ENCODE measurements around the gene MORN1. TPM values are rescaled to one million over a fixed set of nuclear protein-coding genes. Genes with fewer than 3 reads are reported as not detected.

Gene MORN1
- polyA plus RNA-seq, 1 donor, result 8.5 TPM

DNA sequence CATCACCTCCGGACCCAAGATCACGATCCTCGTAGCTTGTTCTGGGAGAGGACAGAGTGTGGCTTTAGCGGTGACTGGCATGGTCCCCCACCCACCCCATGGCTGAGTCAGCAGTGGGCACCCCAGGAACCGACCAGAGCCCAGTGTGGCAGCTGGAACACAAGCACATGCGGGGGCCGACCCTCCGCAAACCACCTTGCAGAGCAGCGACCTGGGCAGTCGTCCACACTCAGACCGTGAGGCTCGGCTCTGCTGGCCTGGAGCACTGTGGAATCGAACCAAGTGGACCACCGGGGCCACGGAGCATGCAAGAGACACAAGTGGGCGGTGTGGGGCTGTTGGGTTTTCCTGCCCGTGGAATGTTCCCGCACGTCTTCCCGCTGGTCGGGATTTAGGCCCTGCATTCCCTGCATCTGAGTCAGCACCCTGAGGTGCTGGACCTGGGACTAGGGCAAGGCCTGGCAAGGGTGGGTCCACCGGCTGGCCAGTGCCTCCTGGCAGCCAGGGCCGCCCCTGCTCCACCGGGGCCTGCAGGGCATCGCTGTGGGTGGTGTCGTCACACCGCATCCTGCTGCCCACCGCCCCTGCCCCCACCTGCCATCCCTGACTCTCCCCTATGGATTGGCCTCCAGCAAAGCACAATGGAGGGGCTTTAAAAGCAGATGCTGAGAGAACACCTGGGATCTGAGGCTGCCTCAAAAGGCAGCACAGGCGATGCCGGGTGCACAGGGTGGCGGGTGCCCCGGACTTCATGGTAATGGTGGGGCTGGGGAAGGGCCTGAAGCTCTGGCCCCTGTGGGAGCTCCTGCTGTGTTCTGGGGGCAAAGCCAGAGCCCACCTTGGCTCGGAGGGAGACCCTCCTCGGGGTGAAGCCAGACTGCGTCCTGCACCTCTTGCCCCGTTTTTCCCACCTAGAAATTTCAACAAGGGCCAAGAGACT lies 18.5 kb downstream of the MORN1 start:
- no peak for DNase-seq

DNA sequence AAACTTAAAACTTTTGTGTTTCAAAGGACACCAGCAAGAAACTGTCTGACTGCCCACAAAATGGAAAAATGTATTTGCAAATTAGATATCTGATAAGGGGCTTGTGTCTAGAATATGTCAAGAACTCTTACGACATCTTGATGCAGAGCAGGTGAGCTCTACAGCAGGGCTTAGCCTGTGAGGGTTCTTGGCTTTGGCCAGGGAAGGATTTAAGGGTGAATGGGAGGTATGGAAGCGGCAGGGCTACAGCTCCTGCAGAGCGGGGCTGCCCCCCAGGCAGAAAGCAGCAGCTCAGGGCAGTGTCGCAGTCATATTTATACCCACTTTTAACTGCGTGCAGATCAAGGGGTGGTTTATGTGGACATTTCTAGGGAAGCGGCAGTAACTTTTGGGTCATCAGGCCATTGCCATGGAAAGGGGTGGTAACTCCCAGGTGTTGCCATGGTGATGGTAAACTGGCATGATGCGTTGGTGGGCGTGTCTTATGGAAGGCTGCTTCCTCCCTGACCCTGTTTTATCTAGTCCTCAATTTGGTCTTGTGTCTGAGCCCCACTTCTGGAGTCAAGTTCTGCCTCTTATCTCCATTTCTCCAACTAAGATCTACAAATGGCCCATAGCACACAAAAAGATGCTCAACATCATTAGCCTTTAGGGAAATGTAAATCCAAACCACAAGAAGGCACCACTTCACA lies 23.2 kb downstream of the MORN1 start:
- DNase-seq, result no peak

DNA sequence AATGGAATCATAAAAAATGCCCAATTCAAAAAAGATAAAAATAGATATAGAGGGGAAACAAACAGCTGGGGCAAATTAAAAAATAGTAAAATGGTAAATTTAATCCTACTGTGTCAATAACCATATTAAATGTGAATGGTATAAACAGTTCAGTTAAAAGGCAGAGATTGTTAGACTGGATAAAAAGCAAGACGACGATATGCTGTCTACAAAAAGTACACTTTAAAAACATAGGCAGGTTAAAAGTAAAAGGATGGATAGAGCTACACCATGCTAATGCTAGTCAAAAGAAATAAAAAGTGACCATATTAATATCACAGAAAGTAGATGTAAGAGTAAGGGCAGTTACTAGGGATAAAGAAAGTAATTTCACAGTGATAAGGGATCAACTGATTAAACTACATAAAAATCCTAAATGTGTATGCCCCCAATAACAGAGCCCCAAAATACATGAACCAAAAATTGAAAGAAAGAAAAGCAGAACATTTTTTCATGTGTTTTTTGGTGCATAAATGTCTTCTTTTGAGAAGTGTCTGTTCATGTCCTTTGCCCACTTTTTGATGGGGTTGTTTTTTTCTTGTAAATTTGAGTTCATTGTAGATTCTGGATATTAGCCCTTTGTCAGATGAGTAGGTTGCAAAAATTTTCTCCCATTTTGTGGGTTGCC lies 27.4 kb downstream of the MORN1 start:
- no peak for DNase-seq

DNA sequence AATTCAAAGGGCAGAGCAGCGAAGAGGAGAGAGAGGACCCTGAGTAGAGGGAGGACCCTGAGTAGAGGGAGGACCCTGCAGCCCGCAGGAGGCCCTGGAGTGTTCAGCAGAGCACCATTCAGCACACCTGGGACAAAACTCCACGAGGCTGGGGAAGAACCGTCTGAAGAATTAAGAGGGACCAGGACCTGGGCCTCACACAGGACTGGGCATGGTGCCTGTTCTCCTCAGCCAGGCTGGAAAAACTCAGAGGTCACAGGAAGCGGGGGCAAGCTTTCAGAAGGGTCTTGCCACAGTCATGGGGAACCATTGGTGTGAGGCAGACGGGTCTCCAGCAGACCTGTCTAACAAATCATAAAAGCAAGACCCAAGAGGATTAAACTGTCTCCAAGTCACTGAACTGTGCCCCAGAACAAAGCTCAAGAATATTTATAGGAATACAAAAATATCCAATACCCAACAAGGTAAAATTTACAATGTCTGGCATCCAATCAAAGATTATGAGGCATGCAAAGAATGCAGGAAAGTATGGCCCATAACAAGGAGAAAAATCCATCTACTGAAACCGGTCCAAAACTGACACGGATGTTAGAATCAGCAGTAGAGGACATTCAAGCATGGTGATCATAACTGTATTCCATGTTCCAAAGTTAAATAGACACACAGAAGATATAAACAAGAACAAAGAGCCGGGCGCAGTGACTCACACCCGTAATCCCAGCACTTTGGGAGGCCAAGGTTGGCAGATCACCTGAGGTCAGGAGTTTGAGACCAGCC lies 30.6 kb downstream of the MORN1 start:
- no peak for DNase-seq

DNA sequence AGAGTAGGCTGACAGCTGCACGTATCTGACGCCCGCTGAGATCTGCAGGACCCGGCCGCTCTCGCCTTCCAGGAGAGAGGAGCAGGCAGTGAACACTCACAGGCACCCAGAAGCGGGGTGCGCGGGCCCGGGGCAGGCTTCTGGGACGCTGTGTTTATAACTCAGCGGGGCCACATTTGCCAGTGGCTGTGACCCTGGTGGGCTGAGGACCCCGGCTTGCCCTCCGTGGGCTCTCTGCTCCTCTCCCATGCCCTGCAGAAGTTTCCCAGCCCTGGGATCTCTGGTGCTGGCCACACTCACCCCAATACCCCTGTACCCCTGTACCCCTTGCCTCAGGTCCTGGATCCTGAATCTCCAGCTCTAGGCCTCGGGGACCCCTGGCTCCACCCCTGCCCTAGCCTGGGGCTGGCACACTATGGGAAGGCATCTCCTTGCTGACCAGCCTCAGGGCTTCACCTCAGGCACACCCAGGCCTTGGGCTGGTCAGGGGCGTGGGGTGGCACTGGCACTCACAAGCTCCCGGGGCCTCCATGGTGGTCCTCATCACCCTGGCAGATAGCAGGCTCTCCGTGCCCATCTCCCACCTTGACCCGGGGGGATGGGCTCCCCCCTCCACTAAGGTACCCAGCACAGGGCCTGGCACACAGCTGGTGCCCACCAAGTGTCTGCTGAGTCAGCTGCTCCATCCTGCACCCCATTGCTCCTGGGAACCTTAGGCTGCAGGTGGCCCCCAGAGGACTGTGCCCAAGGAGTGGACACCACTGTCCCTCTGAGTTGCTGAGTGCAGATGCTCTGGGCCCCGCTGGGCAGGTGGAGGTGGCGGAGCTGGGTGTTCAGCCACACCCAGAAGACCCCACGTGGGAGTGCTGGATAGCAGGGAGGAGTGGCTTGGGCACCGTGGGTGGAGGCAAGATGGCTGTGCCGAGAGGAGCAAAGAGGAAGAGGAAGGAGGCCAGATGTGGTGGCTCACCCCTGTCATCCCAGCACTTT lies 32.4 kb downstream of the MORN1 start:
- DNase-seq, result no peak

DNA sequence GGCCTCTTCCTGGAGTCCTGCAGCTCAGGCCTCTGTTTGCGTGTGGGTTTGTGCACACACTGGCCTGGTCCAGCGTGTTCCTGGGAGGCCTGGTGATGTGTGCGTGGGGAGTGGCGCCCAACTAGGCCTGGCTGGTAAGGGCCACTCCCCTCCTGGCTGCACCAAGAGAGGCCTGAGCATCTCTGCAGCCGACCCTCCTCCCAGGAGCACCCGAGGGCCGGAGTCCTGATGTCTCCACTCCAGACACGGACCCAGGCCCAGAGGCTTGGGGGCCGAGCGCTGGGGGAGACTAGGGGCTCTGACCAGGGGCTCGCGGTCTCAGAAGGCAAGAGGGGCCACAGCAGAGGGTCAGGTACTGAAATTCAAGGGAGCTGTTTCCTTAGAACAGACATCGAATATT lies 33.3 kb downstream of the MORN1 start:
- DNase-seq, result no peak

DNA sequence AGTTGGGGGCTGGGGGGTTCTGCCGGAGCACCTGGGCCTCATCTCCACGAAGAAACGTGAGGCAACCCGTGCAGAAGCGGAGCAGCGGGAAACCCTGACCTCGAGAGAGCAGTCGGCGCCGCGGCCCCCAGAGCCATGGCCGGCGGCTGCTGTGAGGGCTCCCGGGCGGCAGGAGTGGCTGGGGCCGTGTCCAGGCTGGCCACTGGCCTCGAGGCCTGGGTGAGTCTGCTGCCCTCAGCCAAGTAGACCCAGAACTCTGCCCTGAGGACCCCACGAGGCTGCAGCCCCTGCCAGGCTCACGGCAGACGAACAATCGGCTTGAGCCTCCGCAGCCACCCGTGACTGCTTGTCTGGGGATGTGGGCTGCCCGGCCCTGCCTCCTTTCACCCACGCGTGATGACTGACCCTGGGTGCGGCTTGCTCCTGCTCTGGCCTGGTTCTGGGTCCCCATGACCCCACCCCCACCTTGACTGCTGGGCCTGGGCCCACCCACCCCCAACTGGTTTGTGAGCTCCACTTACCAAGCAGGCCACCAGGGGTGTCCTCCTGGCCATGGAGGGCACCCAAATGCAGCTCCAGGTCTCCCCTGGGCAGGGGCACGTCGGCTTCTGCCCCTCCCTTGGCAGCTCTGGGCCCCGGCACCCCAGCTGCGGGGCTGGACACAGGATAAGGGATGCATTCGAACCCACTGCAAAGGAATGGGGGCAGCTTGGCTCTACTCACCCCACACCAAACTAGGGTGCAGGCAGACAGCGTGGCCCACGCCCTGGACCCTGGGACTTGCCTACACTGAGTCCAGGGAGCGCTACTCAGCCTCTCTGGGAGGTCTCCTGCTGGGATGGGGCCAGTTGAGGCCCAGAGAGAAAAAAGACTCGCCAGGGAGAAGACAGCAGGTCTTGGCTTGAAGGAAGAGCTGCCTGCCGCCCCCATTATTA lies 34.2 kb downstream of the MORN1 start:
- no peak for DNase-seq

DNA sequence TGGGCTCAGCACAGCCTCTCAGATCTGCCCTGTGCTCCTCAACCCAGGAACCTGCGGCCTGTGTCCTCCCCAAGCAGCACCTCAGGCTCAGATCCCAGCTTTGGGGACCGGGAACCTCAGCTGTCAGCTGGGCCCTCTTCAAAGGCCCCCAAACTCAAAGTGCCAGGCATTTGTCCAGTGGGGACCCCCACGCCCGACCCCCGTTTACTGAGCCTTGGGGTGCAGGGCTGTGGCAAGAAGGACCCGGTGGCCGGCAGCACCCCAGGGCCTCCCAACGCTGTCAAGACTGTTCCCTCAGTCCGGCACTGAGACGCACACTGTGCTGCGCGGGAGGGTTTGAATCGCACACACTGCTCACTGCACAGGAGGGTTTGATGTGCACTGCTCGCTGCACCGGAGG lies 35.0 kb downstream of the MORN1 start:
- DNase-seq, result no peak

DNA sequence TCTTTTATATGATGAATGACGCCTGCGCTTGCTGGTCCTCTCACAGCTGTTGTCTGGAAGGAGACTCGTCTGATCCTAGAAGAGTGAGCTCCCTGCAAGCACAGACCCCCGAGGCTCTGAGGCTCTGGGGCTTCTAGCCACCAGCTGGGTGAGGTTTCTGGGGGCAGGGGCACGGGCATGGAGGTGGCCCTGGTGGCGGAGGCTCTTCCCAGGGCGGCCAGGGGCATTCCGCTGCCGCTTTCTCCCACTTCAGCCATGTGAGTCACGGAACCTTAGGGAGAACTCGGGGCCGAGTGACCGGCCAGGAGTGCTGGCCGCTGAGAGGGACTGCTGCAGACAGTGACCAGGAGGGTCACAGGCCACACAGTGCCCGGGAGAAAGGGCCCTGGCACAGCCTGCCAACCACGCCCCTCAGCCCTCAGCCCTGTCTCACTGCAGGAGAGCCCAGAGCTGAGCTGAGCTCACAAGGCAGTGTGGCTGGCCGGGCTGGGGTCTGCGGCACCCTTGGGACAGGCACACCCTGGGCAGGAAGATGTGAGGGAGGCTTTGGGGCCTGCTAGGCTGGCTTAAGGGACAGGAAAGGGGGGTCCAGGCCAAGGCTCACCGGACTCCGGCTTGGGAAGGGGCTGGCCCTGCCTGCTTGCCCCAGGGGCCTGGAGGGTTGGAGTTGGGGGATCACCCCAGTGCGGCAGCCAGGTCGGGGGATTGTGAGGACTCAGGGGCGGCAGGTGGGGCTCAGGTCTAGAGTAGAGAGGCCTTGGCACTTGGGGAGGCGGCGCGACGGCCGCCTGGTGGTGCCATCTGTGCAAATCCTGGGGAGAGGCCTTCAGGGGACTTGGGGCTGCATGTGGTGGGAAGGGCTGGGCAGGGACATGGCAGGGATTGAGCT lies 35.7 kb downstream of the MORN1 start:
- no peak for DNase-seq

DNA sequence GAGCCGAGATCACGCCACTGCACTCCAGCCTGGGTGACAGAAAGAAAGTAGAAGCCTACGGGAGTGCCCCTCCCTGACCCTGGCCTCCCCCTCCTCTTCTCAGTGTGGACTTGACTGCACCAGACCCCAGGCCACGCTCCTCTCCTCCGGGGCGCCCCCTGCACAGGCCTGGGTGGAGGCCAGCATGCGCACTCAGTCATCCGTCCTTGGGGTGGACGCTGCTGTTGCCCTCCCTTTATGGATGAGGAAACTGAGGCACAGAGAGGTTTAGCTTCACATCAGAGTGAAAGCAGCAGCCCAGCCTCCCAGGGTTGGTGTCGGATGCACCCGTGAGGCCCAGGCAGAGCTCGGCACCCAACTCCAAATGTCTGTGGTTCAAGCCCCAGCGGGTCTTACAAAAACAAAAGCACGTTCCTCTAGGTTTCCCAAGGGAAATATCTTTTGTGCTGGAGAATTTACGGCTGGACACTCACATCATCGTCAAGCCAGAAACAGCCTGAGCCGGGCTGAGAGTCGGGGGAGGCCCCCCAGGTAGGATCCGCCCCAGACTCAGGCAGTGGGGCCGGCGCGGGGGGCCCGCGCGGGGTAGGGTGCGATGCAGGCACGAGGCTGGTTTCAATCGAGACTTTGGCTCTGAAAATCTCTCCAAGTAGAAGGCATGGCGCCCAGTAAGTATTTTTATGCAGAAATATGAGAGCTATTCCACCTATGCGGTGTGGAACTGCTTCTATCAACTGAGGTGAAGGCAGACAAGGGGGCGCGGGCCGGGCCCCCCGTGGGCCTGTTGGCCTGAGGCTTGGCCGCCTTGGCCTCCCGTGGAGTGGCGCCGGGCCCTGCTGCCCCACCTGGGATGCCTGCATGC lies 36.6 kb downstream of the MORN1 start:
- DNase-seq, result no peak

DNA sequence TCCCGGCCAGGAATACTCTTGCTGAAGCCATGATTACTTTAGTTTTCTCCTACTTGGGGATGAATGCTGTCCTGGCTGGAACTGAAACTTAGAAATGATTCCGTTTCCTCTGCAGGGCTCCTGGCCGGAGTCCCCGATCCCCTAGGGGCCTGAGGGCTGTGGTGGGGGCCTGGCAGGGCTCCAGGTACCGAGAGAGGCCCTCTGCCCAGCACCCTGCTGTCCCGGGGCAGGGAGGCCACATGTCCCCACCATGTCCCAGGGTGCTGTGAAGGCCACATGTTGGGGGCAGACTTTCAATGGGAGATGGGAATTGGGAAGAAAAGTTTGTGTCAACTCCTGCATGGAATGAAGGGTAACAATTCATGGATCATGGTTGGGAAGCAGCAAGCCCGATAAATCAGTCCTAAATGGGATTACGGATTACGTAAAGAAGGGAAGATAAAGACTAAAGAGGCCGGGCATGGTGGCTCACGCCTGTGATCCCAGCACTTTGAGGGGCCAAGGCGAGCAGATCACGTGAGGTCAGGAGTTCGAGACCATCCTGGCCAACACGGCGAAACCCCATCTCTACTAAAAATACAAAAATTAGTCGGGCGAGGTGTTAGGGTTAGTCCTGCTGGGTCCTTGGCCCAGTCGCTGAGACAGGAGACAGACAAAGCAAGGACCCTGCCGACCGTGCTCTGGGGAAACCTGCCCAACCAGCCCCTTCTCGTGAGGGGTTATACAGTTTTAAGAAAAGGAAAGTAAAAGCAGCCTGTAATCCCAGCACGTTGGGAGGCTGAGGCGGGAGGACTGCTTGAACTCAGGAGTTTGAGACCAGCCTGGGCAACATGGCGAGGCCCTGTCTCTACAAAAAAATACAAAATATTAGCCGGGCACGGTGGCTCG lies 37.6 kb downstream of the MORN1 start:
- DNase-seq, result no peak

DNA sequence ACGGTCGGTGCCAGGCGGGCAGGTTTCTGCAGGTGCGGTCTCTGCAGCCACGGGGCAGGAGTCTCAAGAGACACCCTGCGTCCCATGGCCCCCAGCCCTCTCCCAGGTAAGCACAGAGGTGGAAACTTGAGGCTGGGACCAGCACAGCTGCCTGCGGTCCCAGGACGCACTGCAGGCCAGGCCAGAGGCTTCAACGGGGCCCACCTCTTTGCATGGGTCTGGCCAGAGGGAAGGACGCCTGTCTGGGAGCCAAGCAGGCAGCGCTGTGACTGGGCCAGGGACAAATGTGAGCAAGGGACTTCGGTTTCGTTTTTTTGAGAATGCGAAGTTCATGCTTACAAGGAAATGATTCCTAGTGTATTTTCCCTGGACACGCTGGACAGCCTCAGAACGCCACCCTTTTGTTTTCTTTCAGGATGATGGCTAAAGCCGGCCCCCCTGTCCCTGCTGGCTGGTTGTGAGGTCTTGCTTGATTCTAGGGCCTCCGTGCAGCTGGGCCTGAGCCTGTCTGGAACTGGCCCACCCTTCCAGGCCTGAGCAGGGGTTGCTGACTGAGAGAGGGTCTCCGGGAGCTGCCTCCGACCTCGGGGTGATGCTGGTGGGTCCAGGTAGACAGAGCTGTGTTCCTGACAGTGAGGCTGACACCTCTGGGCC lies 38.3 kb downstream of the MORN1 start:
- no peak for DNase-seq

DNA sequence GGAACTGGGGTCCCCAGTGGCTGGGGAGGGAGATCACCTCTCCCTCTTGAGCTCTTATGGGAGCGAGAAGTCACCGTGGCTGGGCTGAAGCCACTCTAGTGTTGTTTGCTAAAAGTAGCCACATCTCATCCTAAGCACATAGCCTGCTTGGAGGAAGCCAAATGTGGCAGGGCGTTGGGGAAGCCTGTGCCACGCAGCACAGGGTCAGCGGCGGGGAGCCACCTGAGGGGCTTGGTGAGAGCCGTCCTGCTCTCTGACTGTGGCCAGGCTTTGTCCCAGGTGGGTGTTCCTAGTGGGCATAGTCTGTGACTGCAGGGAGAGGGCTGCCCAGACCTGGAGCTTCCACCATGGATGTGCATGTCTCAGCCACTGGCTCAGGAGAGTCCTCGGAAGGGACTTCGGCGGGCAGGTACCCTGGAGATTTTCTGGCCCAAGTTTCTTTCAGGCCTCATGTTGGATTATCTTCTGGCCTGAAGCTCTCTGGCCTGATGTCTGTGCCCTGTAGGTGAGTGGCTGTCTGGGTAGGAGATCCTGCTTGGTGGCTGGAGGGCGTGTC lies 38.9 kb downstream of the MORN1 start:
- DNase-seq, result no peak

DNA sequence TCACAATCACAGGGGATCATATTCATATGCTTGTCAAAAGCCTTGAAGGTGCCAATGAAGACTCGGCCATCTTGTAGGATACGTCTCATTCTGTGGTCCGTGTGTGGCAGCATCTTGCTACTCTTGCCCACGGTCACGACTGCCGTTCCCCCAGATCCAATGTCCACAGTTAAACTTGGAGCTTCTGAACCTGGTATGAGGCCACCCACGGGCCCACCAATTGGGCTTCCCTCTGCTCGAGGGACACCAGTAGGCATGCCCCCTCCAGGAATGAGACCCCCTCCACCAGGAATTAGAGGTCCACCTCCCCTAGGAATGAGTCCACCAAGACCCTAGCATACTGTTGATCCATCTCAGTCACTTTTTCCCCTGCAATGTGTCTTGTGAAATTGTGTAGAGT lies 39.6 kb downstream of the MORN1 start:
- no peak for DNase-seq

DNA sequence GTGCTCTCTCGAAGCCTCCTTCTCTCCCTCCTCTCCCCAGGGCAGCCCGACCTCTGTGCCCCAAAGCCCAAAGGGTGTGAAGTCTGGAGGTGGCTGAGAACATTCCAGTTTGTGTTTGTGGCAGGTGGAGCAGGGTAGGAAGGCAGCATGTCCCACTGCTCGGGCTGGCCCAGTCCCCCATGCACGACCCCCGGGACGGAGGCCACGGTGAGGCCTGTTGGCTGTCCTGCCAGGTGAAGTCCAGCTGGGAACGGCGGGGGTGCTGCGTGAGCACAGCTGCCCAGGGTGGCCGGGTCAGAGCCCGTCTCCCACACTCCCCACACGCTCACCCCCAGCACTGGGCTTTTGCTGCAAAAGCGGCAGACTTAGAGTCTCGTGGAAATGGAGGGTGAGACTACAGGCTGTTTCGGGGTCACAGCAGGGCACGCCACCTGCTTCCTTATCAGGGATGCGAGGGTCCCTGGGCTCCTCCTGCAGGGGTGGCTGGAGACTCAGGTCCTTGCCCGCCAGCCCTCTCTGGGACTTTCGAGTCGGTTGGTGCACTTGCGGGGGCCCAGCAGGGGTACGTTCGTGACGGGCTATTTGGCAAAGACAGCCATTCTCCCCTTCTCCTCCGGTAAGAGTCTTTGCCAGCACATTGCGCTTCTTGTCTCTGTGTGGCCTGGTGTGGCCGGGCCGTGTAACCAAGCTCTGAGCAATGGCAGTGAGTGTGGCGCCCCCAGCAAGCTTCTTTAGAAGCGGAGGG lies 40.3 kb downstream of the MORN1 start:
- no peak for DNase-seq

All from hindlimb muscle (tissue), 1 donor.